CD4-positive, CD25-positive, alpha-beta regulatory T cell (primary cell): ENCODE data around the gene GP1BA. TPM values are rescaled to one million over a fixed set of nuclear protein-coding genes. Genes with fewer than 3 reads are reported as not detected.

Source experiments
- ATAC-seq, 2 donors: fragments of 150-1000 bp; cut with Tn5 transposase; one replicate each; pipeline ENCODE4 v1.10.0; 2021; ENCODE audit warnings: low read depth in 2 of 2, moderate number of reproducible peaks in 2 of 2, moderate library complexity in 1 of 2
- DNase-seq, 3 donors: peaks; one replicate each; pipeline versions ENCODE4 v3.0.0 to v3.0.0-alpha.2; 2012 to 2022; ENCODE audit warnings: mixed read lengths in 1 of 3
- H3K27ac ChIP-seq: one replicate; pipeline ENCODE4 v1.7.0; 2013; ENCODE audit warnings: mild to moderate bottlenecking, low read length; ENCODE audit not compliant: insufficient read depth, poor library complexity, severe bottlenecking
- H3K27me3 ChIP-seq: one replicate; pipeline ENCODE4 v1.7.0; 2013; ENCODE audit warnings: low read length; ENCODE audit not compliant: control insufficient read depth, insufficient read depth
- H3K36me3 ChIP-seq: one replicate; pipeline ENCODE4 v1.7.0; 2013; ENCODE audit warnings: mild to moderate bottlenecking, low read length, moderate library complexity; ENCODE audit not compliant: control insufficient read depth, insufficient read depth
- H3K4me1 ChIP-seq: 2 replicates; pipeline ENCODE4 v1.7.0; 2013; ENCODE audit warnings: mild to moderate bottlenecking, low read length; ENCODE audit not compliant: insufficient read depth, control insufficient read depth, poor library complexity, severe bottlenecking
- H3K4me3 ChIP-seq: one replicate; pipeline ENCODE4 v1.7.0; 2013; ENCODE audit warnings: low read depth, mild to moderate bottlenecking, low read length, moderate library complexity
- H3K9me3 ChIP-seq, 2 experiments: 1 replicate in 1 of 2; 2 replicates in 1 of 2; pipeline ENCODE4 v1.7.0; 2013; ENCODE audit warnings: low read length in 2 of 2, mild to moderate bottlenecking in 1 of 2, moderate library complexity in 1 of 2; ENCODE audit not compliant: control insufficient read depth in 2 of 2
- H3K27ac Mint-ChIP-seq, 3 donors: one replicate each; pipeline ENCODE4 v1.8.0; 2020 to 2022; ENCODE audit warnings: mild to moderate bottlenecking in 3 of 3, mixed read lengths in 3 of 3, moderate library complexity in 2 of 3
- H3K27me3 Mint-ChIP-seq: one replicate; pipeline ENCODE4 v1.8.0; 2022; ENCODE audit warnings: mild to moderate bottlenecking, mixed read lengths
- H3K36me3 Mint-ChIP-seq: one replicate; pipeline ENCODE4 v1.8.0; 2020; ENCODE audit warnings: mixed read lengths
- H3K4me1 Mint-ChIP-seq, 4 donors: one replicate each; pipeline ENCODE4 v1.8.0; 2020 to 2022; ENCODE audit warnings: mixed read lengths in 4 of 4, mild to moderate bottlenecking in 1 of 4
- H3K4me3 Mint-ChIP-seq, 4 donors: one replicate each; pipeline ENCODE4 v1.8.0; 2020 to 2022; ENCODE audit warnings: mild to moderate bottlenecking in 4 of 4, mixed read lengths in 4 of 4, moderate library complexity in 3 of 4
- H3K9me3 Mint-ChIP-seq, 7 donors: one replicate each; pipeline ENCODE4 v1.8.0; 2020 to 2022; ENCODE audit warnings: mixed read lengths in 7 of 7, mild to moderate bottlenecking in 3 of 7, moderate library complexity in 2 of 7
- polyA plus RNA-seq, 4 donors: library from polyadenylated mRNA; unstranded; fragments of 300-500 nt; fragmentation: Illumina TruSeq; gene quantifications; one replicate each; pipeline ENCODE4 v1.2.3, GENCODE V29; 2021
- total RNA-seq: library from RNA; stranded (reverse); gene quantifications from one replicate; pipeline ENCODE4 v1.2.3, GENCODE V29; 2022

Gene GP1BA
- total and polyA plus RNA-seq, 5 donors from 2014 or later = 0.07 to 1.9 (median 0.22) TPM; not detected in 2

GRCh38 chr17:4974115-4974670 is 42.1 kb downstream of the GP1BA start:
- Mint-ChIP-seq H3K36me3 (peaks cover 49% of the 10 kb centered on the region), H3K27ac (peak overlapping the region in 2 of 3 donors; percentile 12 to 47), H3K4me1 (peaks cover 0 to 15% (median 13%) of the 10 kb centered on the region in 4 donors), H3K4me3 (no peak overlapping the region), H3K27me3 (no peaks in the 10 kb centered on the region), H3K9me3 (no peaks in the 10 kb centered on the region)
- Histone ChIP-seq H3K27me3 (no peaks in the 10 kb centered on the region), H3K36me3 (peaks cover 62% of the 10 kb centered on the region), H3K27ac (no peak overlapping the region), H3K4me3 (no peak overlapping the region), H3K9me3 (no peaks in the 10 kb centered on the region), H3K4me1 (peaks cover 8% of the 10 kb centered on the region)
- ATAC-seq = no peak
- no peak for DNase-seq

GRCh38 chr17:4978726-4979125 is 46.6 kb downstream of the GP1BA start:
- H3K4me3 Mint-ChIP-seq = no peak overlapping the region
- no peak for ATAC-seq
- H3K4me1 Mint-ChIP-seq = peaks cover 4 to 38% (median 16%) of the 10 kb centered on the region in 4 donors
- H3K9me3 ChIP-seq = no peaks in the 10 kb centered on the region
- no peak overlapping the region for H3K4me3 ChIP-seq
- H3K27ac Mint-ChIP-seq = no peak overlapping the region
- H3K4me1 ChIP-seq = peaks cover 9% of the 10 kb centered on the region
- DNase-seq = no peak
- H3K27ac ChIP-seq = no peak overlapping the region
- no peaks in the 10 kb centered on the region for H3K27me3 Mint-ChIP-seq
- H3K36me3 ChIP-seq = peaks cover 65% of the 10 kb centered on the region
- no peaks in the 10 kb centered on the region for H3K27me3 ChIP-seq
- peaks cover 51% of the 10 kb centered on the region for H3K36me3 Mint-ChIP-seq
- H3K9me3 Mint-ChIP-seq = no peaks in the 10 kb centered on the region

- peak overlapping the region; percentile 15 to 61 (median 50) for H3K4me3 Mint-ChIP-seq
- peaks cover 9 to 39% (median 19%) of the 10 kb centered on the region in 4 donors for H3K4me1 Mint-ChIP-seq
- H3K36me3 Mint-ChIP-seq = peaks cover 41% of the 10 kb centered on the region
- Histone ChIP-seq H3K9me3 (no peaks in the 10 kb centered on the region), H3K27ac (no peak overlapping the region), H3K4me3 (peak overlapping the region; percentile 37), H3K4me1 (peaks cover 10% of the 10 kb centered on the region), H3K27me3 (no peaks in the 10 kb centered on the region), H3K36me3 (peaks cover 59% of the 10 kb centered on the region)
- no peaks in the 10 kb centered on the region for H3K9me3 Mint-ChIP-seq
- no peaks in the 10 kb centered on the region for H3K27me3 Mint-ChIP-seq
- peak overlapping the region; percentile 75 to 95 (median 88) for H3K27ac Mint-ChIP-seq
- ATAC-seq (peak; percentile 80 to 84), DNase-seq (peak; percentile 30 to 84 (median 71))
Measured at GRCh38 chr17:4980644-4981216, 48.7 kb downstream of the GP1BA start.

- peaks cover 9 to 51% (median 28%) of the 10 kb centered on the region in 4 donors for H3K4me1 Mint-ChIP-seq
- H3K4me3 Mint-ChIP-seq = peak overlapping the region in 3 of 4 donors; percentile 31 to 68 (median 46)
Measured at GRCh38 chr17:4982305-4982704, 50.2 kb downstream of the GP1BA start.

More at GRCh38 chr17:4982305-4982704, 50.2 kb downstream of the GP1BA start:
- Histone ChIP-seq H3K4me3 (no peak overlapping the region), H3K9me3 (no peaks in the 10 kb centered on the region), H3K36me3 (peaks cover 50% of the 10 kb centered on the region), H3K27me3 (no peaks in the 10 kb centered on the region), H3K27ac (no peak overlapping the region), H3K4me1 (peaks cover 25% of the 10 kb centered on the region)
- no peaks in the 10 kb centered on the region for H3K9me3 Mint-ChIP-seq
- no peak overlapping the region for H3K27ac Mint-ChIP-seq
- no peak for DNase-seq
- no peaks in the 10 kb centered on the region for H3K27me3 Mint-ChIP-seq
- ATAC-seq = no peak
- peaks cover 33% of the 10 kb centered on the region for H3K36me3 Mint-ChIP-seq

Other genes starting within 250 kb of the GP1BA start
- 51.9 TPM for gene PELP1, start 228.1 kb upstream of the GP1BA start, total RNA-seq
- 1 to 10 TPM; 6.2 to 8.6 (median 7.8) TPM for gene PELP1, start 228.1 kb upstream of the GP1BA start, polyA plus RNA-seq
- gene ARRB2, start 221.6 kb upstream of the GP1BA start, total RNA-seq = 197 TPM
- 10 to 100 TPM; 22.4 to 37.5 (median 28.9) TPM for gene ARRB2, start 221.6 kb upstream of the GP1BA start, polyA plus RNA-seq
- 9.3 TPM for gene MED11, start 200.8 kb upstream of the GP1BA start, total RNA-seq
- 10 to 100 TPM; 40.0 to 46.8 (median 43.9) TPM for gene MED11, start 200.8 kb upstream of the GP1BA start, polyA plus RNA-seq
- gene ZMYND15, start 192.4 kb upstream of the GP1BA start, total RNA-seq = 1.0 TPM
- not detected for gene ZMYND15, start 192.4 kb upstream of the GP1BA start, polyA plus RNA-seq
- 7.3 TPM for gene CXCL16, start 192.3 kb upstream of the GP1BA start, total RNA-seq
- gene CXCL16, start 192.3 kb upstream of the GP1BA start, polyA plus RNA-seq = under 1 TPM in 3 of 4 donors, not detected in 1; 0.41 to 0.79 (median 0.45) TPM
- not detected for gene TM4SF5, start 160.4 kb upstream of the GP1BA start, total RNA-seq
- not detected for gene TM4SF5, start 160.4 kb upstream of the GP1BA start, polyA plus RNA-seq
- not detected for gene VMO1, start 145.9 kb upstream of the GP1BA start, total RNA-seq
- under 1 TPM in 1 of 4 donors, not detected in 3; 0.71 TPM for gene VMO1, start 145.9 kb upstream of the GP1BA start, polyA plus RNA-seq
- gene GLTPD2, start 143.3 kb upstream of the GP1BA start, total RNA-seq = 0.39 TPM
- gene GLTPD2, start 143.3 kb upstream of the GP1BA start, polyA plus RNA-seq = under 1 TPM in 1 of 4 donors, not detected in 3; 0.43 TPM
- gene PSMB6, start 136.1 kb upstream of the GP1BA start, total RNA-seq = 64.7 TPM
- gene PSMB6, start 136.1 kb upstream of the GP1BA start, polyA plus RNA-seq = 100 to 1,000 TPM; 281 to 354 (median 319) TPM
- 36.4 TPM for gene PLD2, start 125.1 kb upstream of the GP1BA start, total RNA-seq
- gene PLD2, start 125.1 kb upstream of the GP1BA start, polyA plus RNA-seq = 1 to 10 TPM; 1.6 to 4.7 (median 1.9) TPM
- gene MINK1, start 98.9 kb upstream of the GP1BA start, total RNA-seq = 235 TPM
- gene MINK1, start 98.9 kb upstream of the GP1BA start, polyA plus RNA-seq = 10 to 100 TPM in 3 of 4 donors, 1 to 10 TPM in 1; 9.4 to 13.4 (median 11.6) TPM
- 45.6 TPM for gene C17orf107, start 32.7 kb upstream of the GP1BA start, total RNA-seq
- gene C17orf107, start 32.7 kb upstream of the GP1BA start, polyA plus RNA-seq = 1 to 10 TPM; 1.1 to 1.5 (median 1.3) TPM
- 3.8 TPM for gene CHRNE, start 29.2 kb upstream of the GP1BA start, total RNA-seq
- gene CHRNE, start 29.2 kb upstream of the GP1BA start, polyA plus RNA-seq = under 1 TPM in 2 of 4 donors, not detected in 2; 0.15 to 0.25 TPM
- 22.6 TPM for gene SLC25A11, start 7.8 kb downstream of the GP1BA start, total RNA-seq
- 10 to 100 TPM; 69.3 to 78.4 (median 74.4) TPM for gene SLC25A11, start 7.8 kb downstream of the GP1BA start, polyA plus RNA-seq
- 105 TPM for gene RNF167, start 8.0 kb downstream of the GP1BA start, total RNA-seq
- gene RNF167, start 8.0 kb downstream of the GP1BA start, polyA plus RNA-seq = 10 to 100 TPM; 31.5 to 58.2 (median 45.9) TPM
- 865 TPM for gene PFN1, start 16.3 kb downstream of the GP1BA start, total RNA-seq
- 1,000 to 10,000 TPM; 2,018 to 2,804 (median 2,386) TPM for gene PFN1, start 16.3 kb downstream of the GP1BA start, polyA plus RNA-seq
- gene ENO3, start 18.8 kb downstream of the GP1BA start, total RNA-seq = 11.7 TPM
- 1 to 10 TPM in 1 of 4 donors, under 1 TPM in 3; 0.29 to 1.6 (median 0.41) TPM for gene ENO3, start 18.8 kb downstream of the GP1BA start, polyA plus RNA-seq
- gene SPAG7, start 35.5 kb downstream of the GP1BA start, total RNA-seq = 52.5 TPM
- gene SPAG7, start 35.5 kb downstream of the GP1BA start, polyA plus RNA-seq = 100 to 1,000 TPM in 3 of 4 donors, 10 to 100 TPM in 1; 97.9 to 130 (median 106) TPM
- gene CAMTA2, start 55.4 kb downstream of the GP1BA start, total RNA-seq = 69.8 TPM
- 1 to 10 TPM; 4.7 to 7.9 (median 6.0) TPM for gene CAMTA2, start 55.4 kb downstream of the GP1BA start, polyA plus RNA-seq
- not detected for gene INCA1, start 65.2 kb downstream of the GP1BA start, total RNA-seq
- gene INCA1, start 65.2 kb downstream of the GP1BA start, polyA plus RNA-seq = under 1 TPM in 1 of 4 donors, not detected in 3; 0.99 TPM
- 22.9 TPM for gene KIF1C, start 65.7 kb downstream of the GP1BA start, total RNA-seq
- gene KIF1C, start 65.7 kb downstream of the GP1BA start, polyA plus RNA-seq = 1 to 10 TPM; 2.6 to 4.6 (median 3.8) TPM
- gene SLC52A1, start 103.1 kb downstream of the GP1BA start, total RNA-seq = 0.22 TPM
- under 1 TPM in 2 of 4 donors, not detected in 2; 0.27 to 0.41 TPM for gene SLC52A1, start 103.1 kb downstream of the GP1BA start, polyA plus RNA-seq
- 2.5 TPM for gene ZFP3, start 146.2 kb downstream of the GP1BA start, total RNA-seq
- 1 to 10 TPM in 2 of 4 donors, under 1 TPM in 2; 0.32 to 2.0 (median 1.3) TPM for gene ZFP3, start 146.2 kb downstream of the GP1BA start, polyA plus RNA-seq
- 8.0 TPM for gene ZNF232, start 179.6 kb downstream of the GP1BA start, total RNA-seq
- 10 to 100 TPM in 2 of 4 donors, 1 to 10 TPM in 2; 4.6 to 12.3 (median 9.0) TPM for gene ZNF232, start 179.6 kb downstream of the GP1BA start, polyA plus RNA-seq
- gene USP6, start 183.8 kb downstream of the GP1BA start, total RNA-seq = not detected
- under 1 TPM in 3 of 4 donors, not detected in 1; 0.02 to 0.10 (median 0.06) TPM for gene USP6, start 183.8 kb downstream of the GP1BA start, polyA plus RNA-seq